HG03108 (cell line): ENCODE measurements around the gene DYNC2LI1.

Experiments
- ATAC-seq: cut with Tn5 transposase; IDR thresholded peaks from one replicate; pipeline ENCODE4 v1.9.1; 2021; ENCODE audit warnings: moderate library complexity; ENCODE audit not compliant: unreplicated experiment

The DYNC2LI1 gene

DNA sequence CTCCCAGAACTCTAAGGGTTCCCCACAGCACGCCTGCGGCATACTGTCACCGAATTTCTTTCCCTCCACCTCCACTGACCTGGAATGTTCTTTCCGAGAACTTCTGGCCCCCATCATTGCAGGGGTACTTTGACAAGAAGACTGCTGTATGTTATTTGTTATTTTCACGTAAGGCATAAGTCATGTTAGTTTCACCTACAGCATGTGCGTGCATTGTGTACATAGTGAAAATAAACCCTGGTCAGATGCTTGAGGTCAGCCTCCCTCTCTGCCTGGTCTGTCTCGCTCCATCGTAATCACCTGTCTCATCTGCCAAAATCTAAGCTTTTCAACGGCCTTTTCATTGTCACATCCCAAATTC is 69.0 kb downstream of the DYNC2LI1 start:
- no peak for ATAC-seq

DNA sequence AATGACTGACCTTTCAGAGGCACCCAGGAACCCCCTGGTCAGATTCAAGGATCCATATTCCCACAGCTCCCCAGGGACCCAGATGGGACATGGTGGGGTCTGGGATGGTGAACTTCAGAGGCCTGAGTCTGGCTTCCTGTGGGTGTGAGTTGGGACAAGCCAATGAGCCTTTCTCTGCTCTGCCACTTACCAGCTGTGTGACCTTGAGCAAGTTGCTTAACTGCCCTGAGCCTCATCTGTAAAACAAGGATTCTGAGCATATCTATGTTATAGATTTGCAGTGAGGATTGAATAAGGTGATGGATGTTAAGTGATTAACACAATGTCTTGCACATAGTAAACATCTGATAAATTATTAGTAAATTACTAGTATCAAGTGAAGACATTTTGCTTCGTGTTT is 71.3 kb downstream of the DYNC2LI1 start:
- no peak for ATAC-seq

DNA sequence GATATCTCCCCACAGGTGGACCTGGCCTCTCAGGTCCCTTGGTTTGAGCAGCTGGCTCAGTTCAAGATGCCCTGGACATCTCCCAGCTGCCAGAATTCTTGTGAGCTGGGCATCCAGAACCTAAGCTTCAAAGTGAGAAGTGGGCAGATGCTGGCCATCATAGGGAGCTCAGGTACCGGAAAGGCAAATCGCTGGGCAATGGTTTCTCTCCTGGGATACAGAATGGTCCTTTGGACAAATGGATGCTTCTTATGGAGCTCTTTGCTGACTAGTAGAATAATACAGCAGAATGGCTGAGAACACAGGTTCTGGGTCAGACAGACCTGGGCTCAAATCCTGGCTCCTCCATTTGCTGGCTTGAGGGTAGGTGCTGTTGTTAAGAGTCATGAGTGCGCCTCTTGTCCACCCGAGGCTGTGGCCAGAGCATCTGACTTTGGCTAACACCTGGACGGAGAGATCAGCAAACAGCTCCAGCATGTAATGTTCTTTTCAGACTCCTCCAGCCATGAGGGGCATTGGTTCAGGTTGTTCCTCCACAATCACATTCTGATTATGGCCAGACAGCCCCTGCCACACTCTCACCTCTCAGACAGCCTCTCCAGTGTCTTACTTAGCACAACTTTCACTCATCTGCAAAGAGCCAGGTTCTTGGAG is 72.4 kb downstream of the DYNC2LI1 start:
- no peak for ATAC-seq

DNA sequence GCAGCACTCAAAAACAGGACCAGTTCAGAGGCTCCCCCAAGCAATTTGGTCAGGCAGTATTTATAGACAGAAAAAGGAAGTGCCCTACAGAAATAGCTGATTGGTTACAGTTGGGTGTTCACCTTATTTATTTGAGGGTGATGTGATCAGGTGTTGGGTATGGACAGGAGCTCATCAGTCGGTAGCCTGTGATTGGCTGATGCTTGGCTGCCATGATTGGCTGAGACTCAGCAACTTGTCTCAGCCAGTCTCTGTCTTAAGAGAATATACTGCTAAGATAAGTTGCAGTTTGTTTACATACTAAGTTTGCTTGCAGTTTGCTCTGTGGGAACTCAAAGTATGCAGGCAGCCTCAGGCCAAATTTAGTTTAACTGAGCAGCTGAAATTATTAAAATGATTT is 74.4 kb downstream of the DYNC2LI1 start:
- ATAC-seq: no peak

DNA sequence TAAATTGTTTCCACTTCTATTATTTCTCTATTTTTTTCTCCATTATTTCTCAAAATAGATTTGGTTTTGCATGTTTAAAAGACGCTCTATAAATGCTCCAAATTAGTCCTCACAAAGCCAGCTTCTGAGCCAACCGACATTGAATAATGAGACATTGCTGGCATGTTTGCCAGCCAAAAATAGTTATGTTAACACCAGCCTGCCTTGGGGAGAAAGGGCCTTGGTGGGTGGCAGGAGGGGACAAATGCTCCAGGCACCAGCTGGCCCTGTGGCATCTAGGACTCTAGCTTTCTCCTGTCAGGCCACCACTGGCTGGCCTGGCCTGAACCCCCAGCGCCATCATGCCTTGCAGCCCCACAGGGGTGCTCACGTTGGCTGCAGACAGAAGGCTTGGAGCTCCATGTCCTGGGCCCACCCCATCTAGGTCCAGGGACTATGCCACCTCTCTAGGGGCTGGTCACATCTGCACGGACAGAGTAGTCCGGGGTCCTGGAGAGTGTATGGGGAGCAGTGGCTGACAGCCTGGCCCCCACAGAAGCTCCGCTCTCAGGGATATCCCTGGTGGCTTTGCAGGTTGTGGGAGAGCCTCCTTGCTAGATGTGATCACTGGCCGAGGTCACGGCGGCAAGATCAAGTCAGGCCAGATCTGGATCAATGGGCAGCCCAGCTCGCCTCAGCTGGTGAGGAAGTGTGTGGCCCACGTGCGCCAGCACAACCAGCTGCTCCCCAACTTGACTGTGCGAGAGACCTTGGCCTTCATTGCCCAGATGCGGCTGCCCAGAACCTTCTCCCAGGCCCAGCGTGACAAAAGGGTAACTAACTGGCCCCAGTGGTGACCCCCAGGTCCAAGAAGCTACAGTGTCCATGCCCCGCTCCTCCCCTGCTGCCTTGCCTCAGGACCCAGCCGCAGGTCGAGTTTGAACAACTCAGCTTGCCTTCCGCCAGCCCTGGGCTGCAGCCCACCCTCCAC is 77.5 kb downstream of the DYNC2LI1 start:
- no peak for ATAC-seq

DNA sequence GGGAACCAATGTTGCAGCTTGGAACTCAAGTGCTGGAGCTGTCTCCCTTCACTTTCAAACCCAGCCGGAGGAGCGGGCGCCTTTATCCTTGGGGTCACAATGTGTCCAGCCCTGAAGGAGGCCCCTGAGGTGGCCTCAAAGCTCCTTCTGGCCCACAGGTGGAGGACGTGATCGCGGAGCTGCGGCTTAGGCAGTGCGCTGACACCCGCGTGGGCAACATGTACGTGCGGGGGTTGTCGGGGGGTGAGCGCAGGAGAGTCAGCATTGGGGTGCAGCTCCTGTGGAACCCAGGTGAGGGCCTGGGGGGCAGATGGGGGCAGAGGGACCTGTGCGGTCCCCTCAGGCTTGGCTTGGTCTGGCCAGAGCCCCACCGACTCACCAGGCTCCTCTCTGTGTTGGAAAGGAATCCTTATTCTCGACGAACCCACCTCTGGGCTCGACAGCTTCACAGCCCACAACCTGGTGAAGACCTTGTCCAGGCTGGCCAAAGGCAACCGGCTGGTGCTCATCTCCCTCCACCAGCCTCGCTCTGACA is 78.4 kb downstream of the DYNC2LI1 start:
- no peak for ATAC-seq

DNA sequence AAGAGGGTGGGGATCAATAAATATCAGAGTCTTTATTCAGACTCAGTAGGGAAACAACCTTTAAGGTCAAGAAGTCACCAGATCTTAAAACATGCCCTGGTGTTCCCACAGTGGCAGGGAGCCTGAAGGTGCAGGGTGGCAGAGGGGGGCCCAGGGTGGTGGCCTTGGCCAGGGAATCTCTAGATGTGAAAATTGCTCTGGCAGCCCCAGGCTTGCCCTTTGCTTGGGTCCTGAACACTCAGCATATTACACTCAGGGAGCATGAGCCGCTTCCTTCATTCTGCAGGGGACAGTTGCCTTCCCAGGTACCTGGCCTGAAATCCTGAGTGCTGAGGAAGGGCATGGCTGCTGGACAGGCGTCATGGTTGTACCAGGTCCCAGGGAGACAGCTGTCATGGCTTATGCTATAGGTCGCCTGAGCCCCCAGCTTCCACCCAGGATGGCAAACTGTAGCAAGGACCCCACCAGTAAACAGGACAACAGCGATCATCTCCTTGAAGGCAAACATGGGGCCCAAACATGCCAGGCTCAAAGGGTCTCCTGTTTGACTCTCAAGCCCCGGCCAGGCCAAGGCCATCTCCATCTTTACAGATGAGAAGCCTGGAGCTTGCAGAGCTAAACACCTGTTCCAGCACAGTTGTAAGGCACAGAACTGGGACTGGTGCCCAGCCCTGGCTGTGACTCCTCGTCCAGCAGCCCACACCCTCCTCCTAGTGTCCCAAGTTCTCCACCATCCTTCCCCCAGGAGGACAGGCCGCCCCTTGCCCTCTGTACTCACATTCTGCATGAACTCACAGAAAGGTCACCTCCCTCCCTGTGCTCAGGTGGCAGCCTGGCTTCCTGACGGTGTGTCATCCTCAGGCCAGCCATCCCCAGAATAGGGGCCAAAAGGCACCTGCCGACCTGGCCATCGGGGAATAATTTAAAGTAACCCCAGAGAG is 79.6 kb downstream of the DYNC2LI1 start:
- no peak for ATAC-seq

DNA sequence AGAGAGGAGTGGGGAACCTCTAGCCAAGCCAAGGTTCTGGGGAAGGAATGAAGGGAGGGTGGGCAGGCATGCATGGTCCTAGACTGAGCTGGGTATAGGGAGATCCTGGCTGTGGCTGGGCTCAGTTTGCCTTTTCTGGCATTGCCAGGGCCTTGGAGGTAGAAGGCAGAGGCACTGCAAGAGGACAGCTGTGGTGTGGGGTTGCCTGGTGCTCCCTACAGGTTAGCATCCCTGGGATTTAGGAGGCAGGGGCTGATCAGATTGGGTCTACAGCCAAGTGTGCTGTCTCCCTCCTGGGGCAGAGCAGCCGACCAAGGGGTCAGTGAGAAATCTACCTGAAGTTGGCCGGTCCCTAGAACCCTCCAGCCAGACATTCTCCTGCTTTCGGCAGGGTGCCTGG is 80.8 kb downstream of the DYNC2LI1 start:
- no peak for ATAC-seq

DNA sequence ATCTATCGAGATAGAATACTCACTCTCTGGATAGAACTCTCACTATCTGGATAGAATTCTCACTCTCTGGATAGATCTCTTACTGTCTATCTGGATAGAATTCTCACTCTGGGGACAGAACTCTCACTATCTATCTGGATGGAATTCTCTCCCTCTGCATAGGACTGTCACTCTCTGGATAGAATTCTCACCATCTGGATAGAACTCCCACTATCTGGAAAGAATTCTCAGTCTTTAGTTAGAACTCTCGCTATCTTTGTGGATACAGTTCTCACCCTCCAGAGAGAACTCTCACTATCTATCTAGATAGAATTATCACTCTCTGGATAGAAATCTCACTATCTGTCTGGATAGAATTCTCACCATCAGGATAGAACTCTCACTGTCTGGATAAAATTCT is 81.5 kb downstream of the DYNC2LI1 start:
- no peak for ATAC-seq
